ENCODE measurements around the gene UAP1L1.

GRCh38 chr9:137076636-137077009 is 694 bp upstream of the UAP1L1 start:
- TF ChIP-seq CTCF (conservative IDR thresholded peaks at IDR 0.05 in 1 of 2, IDR thresholded peaks at IDR 0.05 in 1 of 2; ENCODE audit: extremely low read depth in 1 of 2, insufficient read depth in 1 of 2, low read depth in 1 of 2, low read length in 2 of 2) (no peak), EZH2 (IDR thresholded peaks at IDR 0.05; ENCODE audit: borderline replicate concordance, low read length) (no peak)

All from mammary epithelial cell (primary cell).